ENCODE measurements around the gene VASP. TPM values are rescaled to one million over a fixed set of nuclear protein-coding genes. Genes with fewer than 3 reads are reported as not detected.

The VASP gene
- total and polyA plus RNA-seq, 2 of the 13 experiments (the other 11 are each of a cell fraction or from before 2014, with no cell fraction given), result 41.8 to 67.1 TPM

- TF ChIP-seq MXI1 (IDR thresholded peaks at IDR 0.05; ENCODE audit: borderline replicate concordance, low read depth, low read length), result peak; percentile 68; the same call in 1 of the 3 replicates
- TF ChIP-seq, protein P1, sequence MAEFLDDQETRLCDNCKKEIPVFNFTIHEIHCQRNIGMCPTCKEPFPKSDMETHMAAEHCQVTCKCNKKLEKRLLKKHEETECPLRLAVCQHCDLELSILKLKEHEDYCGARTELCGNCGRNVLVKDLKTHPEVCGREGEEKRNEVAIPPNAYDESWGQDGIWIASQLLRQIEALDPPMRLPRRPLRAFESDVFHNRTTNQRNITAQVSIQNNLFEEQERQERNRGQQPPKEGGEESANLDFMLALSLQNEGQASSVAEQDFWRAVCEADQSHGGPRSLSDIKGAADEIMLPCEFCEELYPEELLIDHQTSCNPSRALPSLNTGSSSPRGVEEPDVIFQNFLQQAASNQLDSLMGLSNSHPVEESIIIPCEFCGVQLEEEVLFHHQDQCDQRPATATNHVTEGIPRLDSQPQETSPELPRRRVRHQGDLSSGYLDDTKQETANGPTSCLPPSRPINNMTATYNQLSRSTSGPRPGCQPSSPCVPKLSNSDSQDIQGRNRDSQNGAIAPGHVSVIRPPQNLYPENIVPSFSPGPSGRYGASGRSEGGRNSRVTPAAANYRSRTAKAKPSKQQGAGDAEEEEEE (CRISPR knock-in tag; IDR thresholded peaks at IDR 0.05; ENCODE audit: borderline replicate concordance), result 0 out of 2 replicates have a peak, but pooled peaks have one; percentile 31
- no peak for TF ChIP-seq BCL3 (CRISPR knock-in tag; IDR thresholded peaks at IDR 0.05)
- 0 out of 2 replicates have a peak, but pooled peaks have one; percentile 13 for TF ChIP-seq GATA4 (IDR thresholded peaks at IDR 0.05; ENCODE audit: borderline replicate concordance, low read depth)
- TF ChIP-seq, protein P2, sequence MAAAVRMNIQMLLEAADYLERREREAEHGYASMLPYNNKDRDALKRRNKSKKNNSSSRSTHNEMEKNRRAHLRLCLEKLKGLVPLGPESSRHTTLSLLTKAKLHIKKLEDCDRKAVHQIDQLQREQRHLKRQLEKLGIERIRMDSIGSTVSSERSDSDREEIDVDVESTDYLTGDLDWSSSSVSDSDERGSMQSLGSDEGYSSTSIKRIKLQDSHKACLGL (CRISPR knock-in tag; IDR thresholded peaks at IDR 0.05), result 0 out of 2 replicates have a peak, but pooled peaks have one; percentile 56
- TF ChIP-seq MAZ (IDR thresholded peaks at IDR 0.05; ENCODE audit: borderline replicate concordance, low read depth, low read length), result peak; percentile 34; the same call in 1 of the 2 replicates
- no peak for TF ChIP-seq MAZ (CRISPR knock-in tag; IDR thresholded peaks at IDR 0.05; ENCODE audit: low read depth)
- TF ChIP-seq, protein P3, sequence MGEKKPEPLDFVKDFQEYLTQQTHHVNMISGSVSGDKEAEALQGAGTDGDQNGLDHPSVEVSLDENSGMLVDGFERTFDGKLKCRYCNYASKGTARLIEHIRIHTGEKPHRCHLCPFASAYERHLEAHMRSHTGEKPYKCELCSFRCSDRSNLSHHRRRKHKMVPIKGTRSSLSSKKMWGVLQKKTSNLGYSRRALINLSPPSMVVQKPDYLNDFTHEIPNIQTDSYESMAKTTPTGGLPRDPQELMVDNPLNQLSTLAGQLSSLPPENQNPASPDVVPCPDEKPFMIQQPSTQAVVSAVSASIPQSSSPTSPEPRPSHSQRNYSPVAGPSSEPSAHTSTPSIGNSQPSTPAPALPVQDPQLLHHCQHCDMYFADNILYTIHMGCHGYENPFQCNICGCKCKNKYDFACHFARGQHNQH (CRISPR knock-in tag; IDR thresholded peaks at IDR 0.05), result peak; percentile 72
- TF ChIP-seq EP300 (IDR thresholded peaks at IDR 0.05; ENCODE audit: low read depth in 2 of 2, low read length in 2 of 2), result 0 out of 4 replicates have a peak, but pooled peaks of 1 of the 2 experiments have one; percentile 18
- TF ChIP-seq EP300 (CRISPR knock-in tag; IDR thresholded peaks at IDR 0.05; ENCODE audit: borderline replicate concordance), result no peak; the same call in 1 of the 2 replicates
- no peak for TF ChIP-seq HMG20A (CRISPR knock-in tag; IDR thresholded peaks at IDR 0.05; ENCODE audit: borderline replicate concordance)
- no peak for TF ChIP-seq SMARCC2 (IDR thresholded peaks at IDR 0.05)
- TF ChIP-seq THRA (CRISPR knock-in tag; IDR thresholded peaks at IDR 0.05; ENCODE audit: borderline replicate concordance), result 0 out of 2 replicates have a peak, but pooled peaks have one; percentile 9
- no peak; the same call in 1 of the 2 replicates for TF ChIP-seq RFXANK (CRISPR knock-in tag; IDR thresholded peaks at IDR 0.05)
- TF ChIP-seq TAF1 (CRISPR knock-in tag; IDR thresholded peaks at IDR 0.05), result peak; percentile 49
Observed at GRCh38 chr19:45467456-45468158, 39.7 kb upstream of the VASP start, which contains the start of gene FOSB (continued).
